ENCODE measurements around the gene KCNH5. TPM values are rescaled to one million over a fixed set of nuclear protein-coding genes. Genes with fewer than 3 reads are reported as not detected.

Gene KCNH5
- total RNA-seq, 3 donors from 2014 or later (not counting 1 experiment from before 2014, with no cell fraction given) = not detected

DNA sequence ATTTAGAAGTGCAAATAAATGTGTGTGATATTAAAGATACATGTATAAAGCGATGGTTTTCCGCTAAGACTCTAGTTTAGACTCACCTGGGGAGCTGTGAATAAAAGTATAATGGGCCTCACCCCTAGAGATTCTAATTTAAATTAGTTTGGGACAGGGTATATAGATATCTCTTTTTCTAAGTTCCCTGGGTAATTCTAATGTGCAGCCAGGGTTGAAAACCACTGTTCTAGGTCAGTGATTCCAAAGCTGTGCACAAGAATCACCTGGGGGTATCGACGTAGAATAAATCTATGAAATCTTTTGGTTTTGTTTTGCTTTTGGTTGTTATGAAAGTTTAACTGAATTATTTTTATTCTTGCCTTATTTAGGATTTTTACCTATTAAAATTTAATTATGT, 302.1 kb downstream of the KCNH5 start:
- Mint-ChIP-seq H3K4me3 (no peak overlapping the region), H3K27ac (no peak overlapping the region), H3K36me3 (no peaks in the 10 kb centered on the region), H3K4me1 (no peaks in the 10 kb centered on the region), H3K27me3 (ENCODE audit: low read depth in 2 of 2) (no peaks in the 10 kb centered on the region), H3K9me3 (peaks cover 3 to 5% of the 10 kb centered on the region in 2 donors)
- no peak overlapping the region for H3K27ac ChIP-seq (ENCODE audit: low read length)
- no peaks in the 10 kb centered on the region for H3K36me3 ChIP-seq (ENCODE audit: control insufficient read depth, insufficient read depth, low read length)
- H3K27me3 ChIP-seq (ENCODE audit: control insufficient read depth, insufficient read depth, low read length) = no peaks in the 10 kb centered on the region
- TF ChIP-seq, protein P1, sequence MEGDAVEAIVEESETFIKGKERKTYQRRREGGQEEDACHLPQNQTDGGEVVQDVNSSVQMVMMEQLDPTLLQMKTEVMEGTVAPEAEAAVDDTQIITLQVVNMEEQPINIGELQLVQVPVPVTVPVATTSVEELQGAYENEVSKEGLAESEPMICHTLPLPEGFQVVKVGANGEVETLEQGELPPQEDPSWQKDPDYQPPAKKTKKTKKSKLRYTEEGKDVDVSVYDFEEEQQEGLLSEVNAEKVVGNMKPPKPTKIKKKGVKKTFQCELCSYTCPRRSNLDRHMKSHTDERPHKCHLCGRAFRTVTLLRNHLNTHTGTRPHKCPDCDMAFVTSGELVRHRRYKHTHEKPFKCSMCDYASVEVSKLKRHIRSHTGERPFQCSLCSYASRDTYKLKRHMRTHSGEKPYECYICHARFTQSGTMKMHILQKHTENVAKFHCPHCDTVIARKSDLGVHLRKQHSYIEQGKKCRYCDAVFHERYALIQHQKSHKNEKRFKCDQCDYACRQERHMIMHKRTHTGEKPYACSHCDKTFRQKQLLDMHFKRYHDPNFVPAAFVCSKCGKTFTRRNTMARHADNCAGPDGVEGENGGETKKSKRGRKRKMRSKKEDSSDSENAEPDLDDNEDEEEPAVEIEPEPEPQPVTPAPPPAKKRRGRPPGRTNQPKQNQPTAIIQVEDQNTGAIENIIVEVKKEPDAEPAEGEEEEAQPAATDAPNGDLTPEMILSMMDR (IDR thresholded peaks at IDR 0.05) = no peak
- ATAC-seq = no peak
- no peaks in the 10 kb centered on the region for H3K9me3 ChIP-seq (ENCODE audit: control insufficient read depth, insufficient read depth, low read length)
- no peak overlapping the region for H3K4me3 ChIP-seq (ENCODE audit: low read length)
- DNase-seq = no peak
- no peaks in the 10 kb centered on the region for H3K4me1 ChIP-seq (ENCODE audit: control insufficient read depth, insufficient read depth, low read length)
- intact Hi-C loops (cut with micrococcal nuclease) = no loop called here
- 86% methylated on average over 4 of the region's 4 CpGs for WGBS (ENCODE audit: insufficient coverage)

DNA sequence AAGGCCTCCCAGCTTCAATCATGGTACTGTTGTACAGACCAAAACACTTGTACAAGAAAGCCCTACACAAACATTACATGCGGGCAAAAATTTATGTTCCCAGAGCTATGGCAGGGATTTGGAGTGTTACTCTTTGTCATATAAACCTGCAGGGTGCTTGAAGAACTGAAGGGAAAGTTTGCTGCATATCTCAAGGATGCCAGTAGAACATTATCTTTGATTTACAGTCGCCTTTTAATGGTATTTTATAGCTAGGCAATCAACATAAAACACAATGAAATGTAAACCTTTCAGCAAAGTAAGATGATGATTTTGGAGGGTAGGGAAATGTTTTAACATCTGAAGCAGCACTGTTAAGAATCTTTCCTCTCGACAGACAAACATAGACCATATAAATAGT, 305.6 kb downstream of the KCNH5 start:
- WGBS (ENCODE audit: insufficient coverage) = 100% methylated on average over 1 of the region's 3 CpGs
- TF ChIP-seq, protein P1 (IDR thresholded peaks at IDR 0.05) = no peak
- no peak for ATAC-seq

DNA sequence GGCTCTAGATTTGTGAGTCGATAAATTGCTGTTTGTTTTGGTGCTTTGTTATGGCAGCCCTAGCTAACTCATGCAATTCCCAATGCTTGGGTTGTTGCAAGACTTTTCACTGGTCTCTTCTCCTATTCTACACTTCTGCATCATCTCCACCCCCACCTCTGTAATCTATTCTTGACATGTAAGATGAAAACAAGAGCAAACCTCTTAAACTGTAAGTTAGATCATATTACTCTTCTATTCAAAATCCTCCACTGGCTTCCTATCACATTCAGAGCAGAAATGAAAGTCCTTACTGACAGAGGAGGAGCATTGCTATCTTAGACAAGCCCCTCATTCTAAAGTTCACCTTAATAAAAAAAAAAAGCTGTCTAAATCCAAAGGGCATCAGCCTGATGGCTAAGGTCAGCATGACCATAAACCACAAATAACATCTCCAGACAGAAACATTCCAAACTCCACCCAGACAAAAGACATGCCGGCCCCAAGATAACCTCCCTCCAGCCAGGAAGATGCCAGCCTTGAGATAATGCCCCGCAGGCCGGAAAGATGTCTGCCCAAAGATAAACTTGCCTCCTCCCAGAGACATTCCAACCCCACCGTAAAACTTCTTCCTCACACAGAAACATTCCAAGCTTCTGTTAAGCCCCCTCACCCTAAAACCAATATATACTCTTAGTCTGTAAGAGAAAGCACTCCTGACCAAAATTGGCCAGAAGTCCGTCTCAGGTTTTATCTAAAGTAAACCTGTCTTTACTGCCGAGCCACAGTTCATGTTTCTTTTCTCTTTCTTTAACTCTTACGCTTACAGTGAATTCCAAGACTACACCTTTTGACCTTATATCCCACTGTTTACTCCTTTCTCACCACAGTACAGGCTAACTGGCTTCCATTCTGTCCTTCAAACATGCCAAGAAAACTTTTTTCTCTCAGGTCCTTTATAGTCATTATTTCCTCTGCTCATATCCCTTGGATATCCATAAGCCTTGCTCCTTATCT, 308.9 kb downstream of the KCNH5 start:
- no peaks in the 10 kb centered on the region for H3K4me1 ChIP-seq (ENCODE audit: control insufficient read depth, insufficient read depth, low read length)
- intact Hi-C loops (cut with micrococcal nuclease) = no loop called here
- no peaks in the 10 kb centered on the region for H3K36me3 ChIP-seq (ENCODE audit: control insufficient read depth, insufficient read depth, low read length)
- no peaks in the 10 kb centered on the region for H3K9me3 ChIP-seq (ENCODE audit: control insufficient read depth, insufficient read depth, low read length)
- Mint-ChIP-seq H3K4me3 (no peak overlapping the region), H3K27me3 (ENCODE audit: low read depth in 2 of 2) (no peaks in the 10 kb centered on the region), H3K27ac (no peak overlapping the region), H3K4me1 (no peaks in the 10 kb centered on the region), H3K9me3 (peaks cover 6 to 15% of the 10 kb centered on the region in 2 donors), H3K36me3 (no peaks in the 10 kb centered on the region)
- no peak for DNase-seq
- ATAC-seq = no peak
- no peak overlapping the region for H3K27ac ChIP-seq (ENCODE audit: low read length)
- WGBS (ENCODE audit: insufficient coverage) = 88% methylated on average over 8 of the region's 8 CpGs
- TF ChIP-seq, protein P1 (IDR thresholded peaks at IDR 0.05) = no peak
- H3K27me3 ChIP-seq (ENCODE audit: control insufficient read depth, insufficient read depth, low read length) = no peaks in the 10 kb centered on the region
- H3K4me3 ChIP-seq (ENCODE audit: low read length) = no peak overlapping the region

More for the DNA sequence above, 305.6 kb downstream of the KCNH5 start:
- H3K9me3 Mint-ChIP-seq = peaks cover 6 to 12% of the 10 kb centered on the region in 2 donors
- no peak for DNase-seq
- H3K36me3 Mint-ChIP-seq = no peaks in the 10 kb centered on the region
- H3K4me3 ChIP-seq (ENCODE audit: low read length) = no peak overlapping the region
- H3K27ac ChIP-seq (ENCODE audit: low read length) = no peak overlapping the region
- H3K4me3 Mint-ChIP-seq = no peak overlapping the region
- no peak overlapping the region for H3K27ac Mint-ChIP-seq
- H3K4me1 Mint-ChIP-seq = no peaks in the 10 kb centered on the region
- H3K27me3 ChIP-seq (ENCODE audit: control insufficient read depth, insufficient read depth, low read length) = no peaks in the 10 kb centered on the region
- H3K4me1 ChIP-seq (ENCODE audit: control insufficient read depth, insufficient read depth, low read length) = no peaks in the 10 kb centered on the region
- H3K27me3 Mint-ChIP-seq (ENCODE audit: low read depth in 2 of 2) = no peaks in the 10 kb centered on the region
- intact Hi-C loops (cut with micrococcal nuclease) = no loop called here
- H3K9me3 ChIP-seq (ENCODE audit: control insufficient read depth, insufficient read depth, low read length) = no peaks in the 10 kb centered on the region
- no peaks in the 10 kb centered on the region for H3K36me3 ChIP-seq (ENCODE audit: control insufficient read depth, insufficient read depth, low read length)
